ENCODE results near the gene FAM135A. TPM values are rescaled to one million over a fixed set of nuclear protein-coding genes. Genes with fewer than 3 reads are reported as not detected.
"Not testable (repeated sequence)": the region's sequence is repeated elsewhere in the genome, so short reads cannot be mapped to it uniquely, and the experiment has no call there.

The FAM135A gene
- total and polyA plus RNA-seq, 2 of the 13 experiments (the other 11 are each of a cell fraction or from before 2014, with no cell fraction given) = 26.9 to 31.5 TPM

DNA sequence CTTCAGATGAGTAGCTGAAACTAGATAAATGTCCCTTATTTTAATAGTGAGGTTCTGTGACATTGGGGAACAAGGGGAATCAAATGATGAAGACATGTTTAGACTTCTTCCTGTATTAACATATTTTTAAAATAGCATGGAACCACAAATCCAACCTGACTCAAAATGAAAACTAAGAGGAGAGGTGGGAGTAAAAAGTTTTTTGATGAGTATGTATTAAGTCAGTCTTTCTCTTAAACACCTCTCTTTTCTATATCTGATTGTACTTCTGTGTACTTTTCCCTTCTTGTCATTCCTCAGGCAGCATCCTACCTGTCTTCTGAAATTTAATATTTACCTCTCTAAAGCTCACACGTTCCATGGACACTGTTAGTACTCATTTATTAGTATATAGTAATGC lies 144.7 kb downstream of the FAM135A start (continued):
- TF ChIP-seq ZNF7 (CRISPR knock-in tag; IDR thresholded peaks at IDR 0.05) (no peak), JDP2 (CRISPR knock-in tag; IDR thresholded peaks at IDR 0.05; ENCODE audit: borderline replicate concordance) (no peak), FOXA1 (IDR thresholded peaks at IDR 0.05) (no peak), FOXA1 (CRISPR knock-in tag; IDR thresholded peaks at IDR 0.05) (no peak), HDAC6 (IDR thresholded peaks at IDR 0.05; ENCODE audit: low read depth, low read length) (no peak), NRL (CRISPR knock-in tag; IDR thresholded peaks at IDR 0.05; ENCODE audit: borderline replicate concordance) (no peak), SP5 (CRISPR knock-in tag; IDR thresholded peaks at IDR 0.05; ENCODE audit: borderline replicate concordance, low read depth) (no peak), ARNT2 (CRISPR knock-in tag; IDR thresholded peaks at IDR 0.05; ENCODE audit: low read depth) (no peak), NCOA5 (CRISPR knock-in tag; IDR thresholded peaks at IDR 0.05) (no peak), CAMTA2 (CRISPR knock-in tag; IDR thresholded peaks at IDR 0.05; ENCODE audit: borderline replicate concordance) (no peak)
- TF ChIP-seq, protein P1, sequence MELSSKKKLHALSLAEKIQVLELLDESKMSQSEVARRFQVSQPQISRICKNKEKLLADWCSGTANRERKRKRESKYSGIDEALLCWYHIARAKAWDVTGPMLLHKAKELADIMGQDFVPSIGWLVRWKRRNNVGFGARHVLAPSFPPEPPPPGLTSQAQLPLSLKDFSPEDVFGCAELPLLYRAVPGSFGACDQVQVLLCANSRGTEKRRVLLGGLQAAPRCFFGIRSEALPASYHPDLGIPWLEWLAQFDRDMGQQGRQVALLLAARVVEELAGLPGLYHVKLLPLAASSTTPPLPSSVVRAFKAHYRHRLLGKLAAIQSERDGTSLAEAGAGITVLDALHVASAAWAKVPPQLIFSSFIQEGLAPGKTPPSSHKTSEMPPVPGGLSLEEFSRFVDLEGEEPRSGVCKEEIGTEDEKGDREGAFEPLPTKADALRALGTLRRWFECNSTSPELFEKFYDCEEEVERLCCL (CRISPR knock-in tag; IDR thresholded peaks at IDR 0.05; ENCODE audit: borderline replicate concordance) = no peak

DNA sequence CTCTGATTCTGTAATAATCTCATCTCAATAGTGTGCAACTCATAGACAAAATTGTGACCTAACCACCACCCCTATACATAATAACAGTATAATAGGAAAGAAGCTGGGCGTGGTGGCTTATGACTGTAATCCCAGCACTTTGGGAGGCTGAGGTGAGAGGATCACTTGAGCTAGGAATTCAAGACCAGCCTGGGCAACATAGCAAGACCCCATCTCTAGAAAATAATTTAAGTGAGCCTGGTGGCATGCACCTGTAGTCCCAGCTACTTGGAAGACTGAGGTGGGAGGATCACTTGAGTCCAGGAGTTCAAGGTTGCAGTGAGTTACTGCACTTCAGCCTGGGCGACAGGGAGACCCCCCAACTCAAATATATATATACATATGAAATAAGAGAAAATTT lies 149.1 kb downstream of the FAM135A start:
- ATAC-seq; DNase-seq (ENCODE audit: low spot score); H2AFZ ChIP-seq (ENCODE audit: low read length); POLR2A ChIA-PET; H3K27ac ChIP-seq (ENCODE audit: extremely low read length, insufficient read depth, low read length); H4K20me1 ChIP-seq (ENCODE audit: insufficient read depth, low read length); H3K4me3 ChIP-seq (replicated peaks in 1 of 3; ENCODE audit: insufficient read depth in 1 of 3, low read depth in 2 of 3, low read length in 3 of 3); H3K4me2 ChIP-seq (ENCODE audit: low read depth, low read length); intact Hi-C loops (cut with micrococcal nuclease; ENCODE audit: unreplicated experiment); BruUV-seq (replicated peaks); FAIRE-seq; H3K79me2 ChIP-seq (ENCODE audit: insufficient read depth, low read length); H3K36me3 ChIP-seq (replicated peaks in 1 of 2; ENCODE audit: control insufficient read depth in 1 of 2, insufficient read depth in 2 of 2, low read length in 2 of 2); in situ Hi-C loops (cut with HindIII; ENCODE audit: extremely low pct_ligation_motif_present, low pct_unique_long_range_greater_than_20kb); CTCF ChIA-PET (ENCODE audit: low intra/inter-chr PET ratio, low total read pairs); H3K27me3 ChIP-seq (ENCODE audit: control insufficient read depth in 1 of 2, insufficient read depth in 2 of 2, low read length in 2 of 2); H3K9me3 ChIP-seq (ENCODE audit: low read length); H3K9ac ChIP-seq (ENCODE audit: insufficient read depth, low read depth, low read length): not testable (repeated sequence)
- WGBS (ENCODE audit: low lambda C conversion rate) = 82% methylated on average over 2 of the region's 2 CpGs
- H3K4me1 ChIP-seq (ENCODE audit: insufficient read depth, low read length) = peaks cover 31% of the 10 kb centered on the region
- TF ChIP-seq POLR2G (IDR thresholded peaks at IDR 0.05; ENCODE audit: low read depth, low read length) (0 out of 2 replicates have a peak, but pooled peaks have one; percentile 36), ZNF121 (CRISPR knock-in tag; IDR thresholded peaks at IDR 0.05) (peak; percentile 81)
